ENCODE measurements around the gene DTX3L.
"Not testable (repeated sequence)": the region's sequence is repeated elsewhere in the genome, so short reads cannot be mapped to it uniquely, and the experiment has no call there.

Gene DTX3L

GRCh38 chr3:122562923-122563716 is 1.0 kb upstream of the DTX3L start:
- no peak for DNase-seq

GRCh38 chr3:122563717-122564025 is 467 bp upstream of the DTX3L start:
- no peak for DNase-seq

GRCh38 chr3:122568131-122568530 is 4.0 kb downstream of the DTX3L start:
- not testable (repeated sequence) for DNase-seq

- no peak for DNase-seq
These were observed 4.6 kb downstream of the DTX3L start for GRCh38 chr3:122568755-122569154.

- no peak for DNase-seq
These were observed 8.8 kb downstream of the DTX3L start for GRCh38 chr3:122572940-122573412.

GRCh38 chr3:122576174-122576940 is 12.2 kb downstream of the DTX3L start:
- DNase-seq, result no peak

- no peak for DNase-seq
These were observed 13.4 kb downstream of the DTX3L start, which contains the start of gene PARP15 for GRCh38 chr3:122577409-122578031. Gene PARP15 (plus strand): TSS chr3:122577650. CDS start chr3:122577668, 18 bp downstream.

GRCh38 chr3:122578069-122578740 is 14.1 kb downstream of the DTX3L start:
- no peak for DNase-seq

- no peak for DNase-seq
These were observed 16.3 kb downstream of the DTX3L start for GRCh38 chr3:122580470-122580869.

- DNase-seq, result no peak
These were observed 17.5 kb downstream of the DTX3L start for GRCh38 chr3:122581622-122582021.

- DNase-seq, result no peak
These were observed 18.3 kb downstream of the DTX3L start for GRCh38 chr3:122582390-122582789.

GRCh38 chr3:122586098-122586497 is 22.0 kb downstream of the DTX3L start:
- DNase-seq, result no peak

- no peak for DNase-seq
These were observed 22.8 kb downstream of the DTX3L start for GRCh38 chr3:122586773-122587485.

GRCh38 chr3:122587572-122587971 is 23.4 kb downstream of the DTX3L start:
- DNase-seq, result no peak

GRCh38 chr3:122589297-122589696 is 25.2 kb downstream of the DTX3L start:
- no peak for DNase-seq

GRCh38 chr3:122590610-122591009 is 26.5 kb downstream of the DTX3L start:
- DNase-seq, result no peak

- DNase-seq, result no peak
These were observed 29.9 kb downstream of the DTX3L start for GRCh38 chr3:122594025-122594424.

- no peak for DNase-seq
These were observed 34.0 kb downstream of the DTX3L start for GRCh38 chr3:122598151-122598550.

GRCh38 chr3:122598556-122598955 is 34.4 kb downstream of the DTX3L start:
- no peak for DNase-seq

- DNase-seq, result no peak
These were observed 38.0 kb downstream of the DTX3L start for GRCh38 chr3:122602011-122602710.

GRCh38 chr3:122603056-122603455 is 38.9 kb downstream of the DTX3L start:
- DNase-seq, result no peak

- DNase-seq, result no peak
These were observed 42.2 kb downstream of the DTX3L start for GRCh38 chr3:122606330-122606729.

Data from NCI-H1694 treated with DMSO at 0.1 percent for 48 hours (cell line).